Activated CD8-positive, alpha-beta memory T cell treated with anti-CD3 and anti-CD28 coated beads for 24 hours (primary cell): ENCODE results near the gene PROCA1.
"Not testable (repeated sequence)": the region's sequence is repeated elsewhere in the genome, so short reads cannot be mapped to it uniquely, and the experiment has no call there.

Source experiments
- DNase-seq: peaks from one replicate; pipeline ENCODE4 v3.0.0-alpha.2; 2020

PROCA1 gene

GRCh38 chr17:28724500-28725165 lies 12.9 kb upstream of the PROCA1 start:
- DNase-seq: peak; percentile 73

GRCh38 chr17:28723836-28724499 lies 12.3 kb upstream of the PROCA1 start:
- not testable (repeated sequence) for DNase-seq

GRCh38 chr17:28723159-28723835 lies 11.6 kb upstream of the PROCA1 start:
- DNase-seq: no peak

- DNase-seq: no peak
Observed at GRCh38 chr17:28722417-28723158, 10.9 kb upstream of the PROCA1 start.

- DNase-seq: peak; percentile 71
Observed at GRCh38 chr17:28720997-28721329, 9.3 kb upstream of the PROCA1 start.

- DNase-seq: no peak
Observed at GRCh38 chr17:28720247-28720996, 8.7 kb upstream of the PROCA1 start.

- no peak for DNase-seq
Observed at GRCh38 chr17:28719021-28719433, 7.3 kb upstream of the PROCA1 start.

- DNase-seq: no peak
Observed at GRCh38 chr17:28718333-28719020, 6.8 kb upstream of the PROCA1 start.

- no peak for DNase-seq
Observed at GRCh38 chr17:28717578-28718332, 6.1 kb upstream of the PROCA1 start, which contains the start of gene RAB34. Gene RAB34, minus strand, starts transcription at chr17:28717868. Its CDS starts 602 bp downstream, at chr17:28717266.

- DNase-seq: no peak
Observed at GRCh38 chr17:28716740-28717577, 5.3 kb upstream of the PROCA1 start.

GRCh38 chr17:28715217-28715616 lies 3.5 kb upstream of the PROCA1 start:
- no peak for DNase-seq

GRCh38 chr17:28714281-28714680 lies 2.6 kb upstream of the PROCA1 start:
- no peak for DNase-seq

GRCh38 chr17:28712705-28713415 lies 1.2 kb upstream of the PROCA1 start:
- no peak for DNase-seq

GRCh38 chr17:28712032-28712704 lies 480 bp upstream of the PROCA1 start:
- DNase-seq: peak; percentile 84

- peak; percentile 96 for DNase-seq
Observed at GRCh38 chr17:28710861-28711722, 596 bp downstream of the PROCA1 start.

- no peak for DNase-seq
Observed at GRCh38 chr17:28707339-28707720, 4.4 kb downstream of the PROCA1 start.

- DNase-seq: no peak
Observed at GRCh38 chr17:28706471-28707338, 5.0 kb downstream of the PROCA1 start.
